ENCODE measurements around the gene C4orf51.

DNA sequence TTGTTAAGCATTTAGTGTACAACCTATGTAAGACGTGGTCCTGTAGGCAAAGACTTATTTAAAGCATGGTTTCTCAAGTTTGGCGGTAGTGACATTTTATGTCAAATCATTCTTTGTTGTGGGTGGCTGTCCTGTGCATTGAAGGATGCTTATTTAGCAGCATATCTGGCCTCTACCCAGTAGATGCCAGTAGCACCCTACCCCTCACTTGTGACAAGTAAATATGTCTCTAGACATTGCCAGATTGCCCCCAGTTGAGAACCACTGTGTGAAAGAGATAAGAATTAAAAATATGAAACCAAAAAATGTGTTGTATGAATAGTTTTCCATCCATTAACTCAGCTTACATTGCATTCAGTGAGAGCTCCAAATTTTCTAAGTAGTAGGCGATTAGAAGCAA is 35.2 kb upstream of the C4orf51 start:
- TF ChIP-seq, protein P1, sequence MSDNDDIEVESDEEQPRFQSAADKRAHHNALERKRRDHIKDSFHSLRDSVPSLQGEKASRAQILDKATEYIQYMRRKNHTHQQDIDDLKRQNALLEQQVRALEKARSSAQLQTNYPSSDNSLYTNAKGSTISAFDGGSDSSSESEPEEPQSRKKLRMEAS (IDR thresholded peaks at IDR 0.05; ENCODE audit: low read depth): no peak
- TF ChIP-seq TAF1 (IDR thresholded peaks at IDR 0.05; ENCODE audit: borderline replicate concordance, low read depth, low read length) (no peak), NFIC (IDR thresholded peaks at IDR 0.05; ENCODE audit: borderline replicate concordance) (no peak)
